Gastroesophageal sphincter (tissue), 3 donors: Measurements from ENCODE around the gene CRTC3.

Experiments used
- CTCF ChIP-seq, 4 experiments: fragments of 200-600 bp in 2 of 4; fragments of 450-650 bp in 2 of 4; sonication (generic) in 1 of 4; IDR thresholded peaks; one replicate each; pipeline ENCODE4 v1.5.1; 2017 to 2019; ENCODE audit warnings: antibody characterized with exemption in 4 of 4, mild to moderate bottlenecking in 2 of 4, moderate library complexity in 2 of 4
- EP300 ChIP-seq: sonication (generic); formaldehyde crosslinking; IDR thresholded peaks from one replicate; pipeline ENCODE4 v1.6.1; 2017; ENCODE audit warnings: antibody characterized with exemption, mild to moderate bottlenecking

GRCh38 chr15:90640862-90641261 is 111.1 kb downstream of the CRTC3 start:
- TF ChIP-seq CTCF (IDR thresholded peaks at IDR 0.05): no peak
- TF ChIP-seq EP300: no peak
